HG02610 (cell line): Measurements from ENCODE around the gene PPP1R12B.

Experiments used
- ATAC-seq: cut with Tn5 transposase; IDR thresholded peaks from one replicate; pipeline ENCODE4 v1.9.1; 2021; ENCODE audit warnings: mild to moderate bottlenecking, moderate library complexity; ENCODE audit not compliant: unreplicated experiment

Gene PPP1R12B, protein sequence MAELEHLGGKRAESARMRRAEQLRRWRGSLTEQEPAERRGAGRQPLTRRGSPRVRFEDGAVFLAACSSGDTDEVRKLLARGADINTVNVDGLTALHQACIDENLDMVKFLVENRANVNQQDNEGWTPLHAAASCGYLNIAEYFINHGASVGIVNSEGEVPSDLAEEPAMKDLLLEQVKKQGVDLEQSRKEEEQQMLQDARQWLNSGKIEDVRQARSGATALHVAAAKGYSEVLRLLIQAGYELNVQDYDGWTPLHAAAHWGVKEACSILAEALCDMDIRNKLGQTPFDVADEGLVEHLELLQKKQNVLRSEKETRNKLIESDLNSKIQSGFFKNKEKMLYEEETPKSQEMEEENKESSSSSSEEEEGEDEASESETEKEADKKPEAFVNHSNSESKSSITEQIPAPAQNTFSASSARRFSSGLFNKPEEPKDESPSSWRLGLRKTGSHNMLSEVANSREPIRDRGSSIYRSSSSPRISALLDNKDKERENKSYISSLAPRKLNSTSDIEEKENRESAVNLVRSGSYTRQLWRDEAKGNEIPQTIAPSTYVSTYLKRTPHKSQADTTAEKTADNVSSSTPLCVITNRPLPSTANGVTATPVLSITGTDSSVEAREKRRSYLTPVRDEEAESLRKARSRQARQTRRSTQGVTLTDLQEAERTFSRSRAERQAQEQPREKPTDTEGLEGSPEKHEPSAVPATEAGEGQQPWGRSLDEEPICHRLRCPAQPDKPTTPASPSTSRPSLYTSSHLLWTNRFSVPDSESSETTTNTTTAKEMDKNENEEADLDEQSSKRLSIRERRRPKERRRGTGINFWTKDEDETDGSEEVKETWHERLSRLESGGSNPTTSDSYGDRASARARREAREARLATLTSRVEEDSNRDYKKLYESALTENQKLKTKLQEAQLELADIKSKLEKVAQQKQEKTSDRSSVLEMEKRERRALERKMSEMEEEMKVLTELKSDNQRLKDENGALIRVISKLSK

DNA sequence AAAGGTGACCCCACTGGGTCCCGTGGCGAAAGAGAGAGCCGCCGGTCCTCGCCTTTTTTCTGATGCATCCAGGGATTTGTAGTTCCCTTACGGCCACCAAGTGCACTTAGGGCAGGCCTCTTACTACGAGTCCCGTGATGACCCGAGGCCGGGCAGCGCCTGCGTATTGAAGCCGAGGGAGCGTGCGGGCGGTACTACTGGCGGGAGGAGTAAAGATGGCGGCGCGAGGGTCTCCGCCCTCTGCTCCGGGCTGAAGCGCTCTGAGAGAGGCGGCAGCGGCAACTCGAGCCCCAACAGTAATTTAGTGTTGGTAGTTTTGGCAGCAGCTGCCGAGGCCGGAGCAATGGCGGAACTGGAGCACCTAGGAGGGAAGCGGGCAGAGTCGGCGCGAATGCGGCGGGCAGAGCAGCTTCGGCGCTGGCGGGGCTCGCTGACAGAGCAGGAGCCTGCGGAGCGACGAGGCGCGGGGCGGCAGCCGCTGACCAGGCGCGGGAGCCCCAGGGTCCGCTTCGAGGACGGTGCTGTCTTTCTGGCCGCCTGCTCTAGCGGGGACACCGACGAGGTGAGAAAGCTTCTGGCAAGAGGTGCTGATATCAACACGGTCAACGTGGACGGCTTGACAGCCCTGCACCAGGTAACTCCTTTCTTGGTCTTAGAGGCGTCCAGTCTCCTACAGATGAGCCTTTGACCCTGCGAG is at the start of gene PPP1R12B:
Gene PPP1R12B (plus strand): TSS at position 191 of the 697 bp plus-strand sequence. CDS start 153 bp downstream, at position 344.
- peak; percentile 96 for ATAC-seq

DNA sequence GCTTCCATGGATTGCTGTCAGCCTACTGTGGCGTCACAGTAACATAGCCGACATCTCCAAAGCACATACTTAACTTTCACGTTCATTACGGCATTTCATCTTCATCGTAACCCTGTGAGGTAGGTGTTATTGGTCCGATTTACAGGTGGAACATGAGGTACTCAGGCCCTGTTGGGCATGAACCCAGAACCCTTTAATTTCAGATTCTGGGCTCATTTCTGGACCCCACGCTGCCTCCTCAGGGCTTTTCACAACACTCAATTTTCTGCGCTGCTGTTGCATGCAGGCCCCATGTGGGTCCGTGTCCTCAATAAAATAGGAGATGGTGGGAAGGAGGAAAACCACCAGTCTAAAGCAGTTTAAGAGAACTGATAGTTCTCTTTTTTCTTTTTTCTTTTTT is 46.3 kb upstream of the PPP1R12B start:
- ATAC-seq = no peak

DNA sequence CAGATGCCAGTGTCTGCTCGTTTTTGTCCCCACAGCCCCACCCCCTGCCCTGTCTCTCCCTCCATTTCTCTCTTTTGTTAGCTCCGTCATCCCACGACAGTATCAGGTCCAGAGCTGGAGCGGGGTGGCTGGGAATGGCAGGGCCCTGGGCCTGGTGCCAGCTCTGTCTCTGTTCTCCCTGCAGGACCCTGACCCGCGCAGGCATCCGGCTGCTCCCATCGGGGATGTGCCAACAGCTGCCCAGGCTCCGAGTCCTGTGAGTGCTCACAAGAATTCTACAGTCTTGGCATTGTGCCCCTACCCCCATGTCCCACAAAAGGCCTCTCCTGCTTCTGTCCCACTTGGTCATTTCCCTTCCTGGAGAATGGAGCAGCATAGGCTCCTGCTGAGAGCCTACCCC is 44.1 kb upstream of the PPP1R12B start:
- no peak for ATAC-seq

DNA sequence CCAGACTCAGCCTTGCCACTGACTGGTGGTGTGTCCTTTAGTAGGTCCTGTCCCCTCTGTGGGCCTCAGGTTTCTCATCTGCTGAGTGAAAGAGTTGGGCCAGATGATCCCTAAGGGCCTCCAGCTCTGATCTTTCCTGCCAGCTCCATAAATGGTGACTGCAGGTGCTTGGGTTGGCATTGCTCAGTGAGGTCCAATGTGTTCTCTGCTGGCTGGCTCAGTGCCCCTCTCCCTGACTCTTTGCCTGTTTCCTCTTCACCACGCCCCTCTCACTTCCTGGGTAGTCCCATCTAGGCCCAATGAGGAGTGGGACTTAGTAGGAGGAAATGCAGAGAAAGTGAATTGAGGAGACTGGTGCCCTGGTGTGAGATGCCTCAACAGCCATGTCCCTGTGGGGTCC is 43.3 kb upstream of the PPP1R12B start:
- no peak for ATAC-seq

DNA sequence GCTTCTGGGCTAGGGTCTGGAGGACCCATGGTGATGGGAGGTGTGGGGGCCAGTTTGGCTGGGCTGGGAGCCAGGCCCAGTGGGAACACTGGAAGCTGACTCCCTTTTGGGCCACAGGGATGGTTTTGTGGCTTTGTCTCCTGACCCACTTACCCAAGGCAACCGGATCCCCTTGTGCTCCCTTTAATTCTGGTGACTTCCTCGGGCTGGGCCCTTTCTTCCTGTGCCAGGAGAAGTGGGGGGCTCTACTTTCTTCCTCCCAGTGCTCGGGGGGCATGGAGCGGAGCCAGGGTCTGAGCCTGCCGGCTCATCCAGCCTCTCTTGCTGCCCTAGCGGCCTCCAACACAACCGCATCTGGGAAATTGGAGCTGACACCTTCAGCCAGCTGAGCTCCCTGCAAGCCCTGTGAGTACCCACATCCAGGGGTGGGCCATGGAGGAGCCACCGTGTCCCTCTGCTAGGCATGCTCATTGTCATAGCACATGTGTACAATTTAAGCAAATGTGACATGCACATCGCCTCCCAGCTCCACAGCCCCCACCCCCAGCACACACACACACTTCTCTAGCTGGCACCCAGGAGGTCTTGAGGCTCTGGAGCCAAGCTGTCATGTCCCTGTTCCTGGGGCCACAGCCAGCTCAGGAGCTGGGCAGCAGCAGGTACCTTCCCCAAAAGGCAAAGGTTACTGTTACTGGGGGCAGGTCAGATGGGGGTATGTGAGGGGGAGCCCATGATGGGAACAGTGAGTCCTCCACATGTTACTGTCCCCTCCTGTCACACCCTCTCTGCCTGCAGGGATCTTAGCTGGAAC is 41.8 kb upstream of the PPP1R12B start:
- no peak for ATAC-seq

DNA sequence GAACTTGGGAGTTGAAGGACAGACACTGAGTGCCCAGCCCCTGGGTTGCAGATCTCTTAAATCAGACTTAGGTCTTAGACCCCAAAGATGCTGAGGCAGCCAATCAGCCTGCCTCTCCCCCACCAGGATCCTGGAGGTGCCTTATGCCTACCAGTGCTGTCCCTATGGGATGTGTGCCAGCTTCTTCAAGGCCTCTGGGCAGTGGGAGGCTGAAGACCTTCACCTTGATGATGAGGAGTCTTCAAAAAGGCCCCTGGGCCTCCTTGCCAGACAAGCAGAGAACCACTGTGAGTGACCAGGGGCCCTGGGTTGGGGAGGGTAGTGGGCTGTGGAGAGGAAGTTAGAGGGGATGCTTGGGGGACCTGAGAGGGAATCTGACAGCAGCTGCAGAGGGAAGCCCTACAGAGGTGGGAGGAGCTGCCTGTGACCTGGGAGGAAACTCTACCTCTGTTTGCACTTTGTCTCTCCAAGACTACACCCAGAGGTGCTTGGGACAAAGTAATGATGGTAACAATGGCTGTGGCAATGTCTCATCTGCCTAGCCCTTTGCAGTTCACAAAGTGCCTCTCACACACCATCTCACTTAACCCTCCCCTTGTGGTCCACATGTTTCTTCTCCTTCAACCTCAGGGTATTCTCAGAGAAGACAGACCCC is 38.3 kb upstream of the PPP1R12B start:
- ATAC-seq = no peak

DNA sequence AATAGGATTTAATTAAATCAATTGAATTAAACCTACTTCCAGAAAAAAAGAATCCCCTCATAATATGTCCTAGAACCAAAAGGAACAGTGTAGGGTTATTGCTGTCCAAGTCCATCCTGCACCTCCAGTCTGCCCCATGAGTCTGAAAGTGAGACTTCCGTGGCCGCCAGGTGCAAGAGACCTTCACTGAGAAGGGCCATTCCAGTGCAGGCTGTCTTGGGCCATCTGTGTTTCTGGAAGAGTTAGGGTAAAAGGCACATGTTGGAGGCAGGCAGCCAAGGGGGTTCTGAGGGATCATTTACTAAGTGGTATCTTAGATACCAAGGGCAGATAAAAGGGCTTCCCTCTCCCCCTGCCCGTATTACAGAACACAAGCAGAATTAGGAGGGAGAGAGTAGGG is 37.8 kb upstream of the PPP1R12B start:
- ATAC-seq = no peak

DNA sequence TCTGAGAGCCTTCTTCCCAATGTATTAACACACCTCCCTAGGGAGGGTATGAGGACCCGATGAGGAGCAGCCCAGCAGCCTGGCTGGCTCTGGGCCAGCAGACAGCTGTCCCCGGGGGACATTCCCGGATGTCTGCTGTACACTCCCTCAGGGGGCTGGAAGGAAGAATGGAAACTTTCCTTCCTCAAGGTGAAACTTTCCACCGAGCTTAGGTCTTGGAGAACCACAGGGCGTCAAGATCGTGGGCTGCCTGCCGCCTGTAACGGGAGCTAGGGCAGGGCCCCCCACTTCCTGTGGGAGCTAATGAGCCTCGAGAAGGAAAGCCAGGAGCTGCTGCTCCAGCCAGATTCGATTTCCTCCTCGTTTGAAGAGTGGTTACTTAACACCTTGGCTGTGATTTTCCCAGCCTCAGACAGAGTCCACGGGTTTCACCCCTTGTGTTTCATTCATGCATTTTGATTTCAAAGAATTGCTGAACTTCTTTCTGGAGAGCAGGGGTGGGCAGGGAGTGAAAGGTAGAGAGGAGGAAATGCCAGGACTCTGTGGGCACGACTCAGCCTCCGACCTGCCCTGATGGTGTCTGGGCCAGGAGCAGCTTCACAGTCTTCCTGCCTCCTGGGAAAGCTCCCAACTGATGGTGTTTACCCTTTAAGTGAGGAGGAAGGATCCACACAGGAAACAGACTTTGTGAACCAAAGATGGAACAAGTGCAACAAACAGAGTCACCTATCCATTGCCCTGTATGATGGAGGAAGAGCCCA is 36.4 kb upstream of the PPP1R12B start:
- no peak for ATAC-seq

DNA sequence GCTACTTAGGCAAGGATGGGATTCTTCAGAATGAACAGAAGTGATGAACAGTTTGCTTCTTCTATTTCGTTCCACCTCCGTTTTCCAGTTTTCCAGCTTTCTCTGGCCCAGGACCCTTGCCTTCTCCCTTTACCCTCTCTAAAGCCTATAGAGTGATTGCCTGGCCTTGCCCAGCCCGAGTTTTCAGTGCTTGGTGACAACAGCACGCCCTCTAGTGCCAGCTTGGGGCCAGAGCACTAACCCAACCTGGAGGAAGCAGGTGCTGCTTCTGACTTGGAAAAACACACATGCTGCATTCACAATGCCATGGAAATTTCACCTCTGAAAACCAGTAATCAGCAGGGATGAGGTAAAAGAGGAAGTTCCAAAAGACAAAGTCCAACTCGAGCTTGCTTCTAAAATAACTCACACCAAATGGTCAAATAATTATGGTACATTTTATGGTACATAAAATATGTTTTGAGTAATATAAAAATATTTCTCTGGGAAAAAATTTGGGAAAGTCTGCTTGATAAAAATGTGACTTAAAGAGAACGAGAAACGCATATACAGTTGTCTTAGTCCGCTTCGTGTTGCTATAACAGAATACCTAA is 32.8 kb upstream of the PPP1R12B start:
- ATAC-seq = peak; percentile 59

DNA sequence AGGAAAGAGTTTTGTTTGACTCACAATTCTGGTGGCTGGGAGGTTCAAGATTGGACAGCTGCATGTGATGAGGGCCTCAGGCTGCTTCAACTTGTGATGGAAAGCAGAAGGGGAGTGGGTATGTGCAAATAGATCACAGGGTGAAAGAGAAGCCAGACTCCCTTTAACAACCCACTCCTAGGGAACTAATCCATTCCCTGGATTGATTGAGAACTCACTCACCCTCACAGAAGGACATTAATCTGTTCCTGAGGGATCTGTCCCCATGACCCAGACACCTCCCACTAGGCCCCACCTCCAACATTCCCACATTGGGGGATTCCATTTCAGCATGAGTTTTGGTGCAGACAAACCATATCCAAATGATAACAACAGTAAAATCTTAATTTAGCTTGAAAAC is 32.3 kb upstream of the PPP1R12B start:
- ATAC-seq = no peak

DNA sequence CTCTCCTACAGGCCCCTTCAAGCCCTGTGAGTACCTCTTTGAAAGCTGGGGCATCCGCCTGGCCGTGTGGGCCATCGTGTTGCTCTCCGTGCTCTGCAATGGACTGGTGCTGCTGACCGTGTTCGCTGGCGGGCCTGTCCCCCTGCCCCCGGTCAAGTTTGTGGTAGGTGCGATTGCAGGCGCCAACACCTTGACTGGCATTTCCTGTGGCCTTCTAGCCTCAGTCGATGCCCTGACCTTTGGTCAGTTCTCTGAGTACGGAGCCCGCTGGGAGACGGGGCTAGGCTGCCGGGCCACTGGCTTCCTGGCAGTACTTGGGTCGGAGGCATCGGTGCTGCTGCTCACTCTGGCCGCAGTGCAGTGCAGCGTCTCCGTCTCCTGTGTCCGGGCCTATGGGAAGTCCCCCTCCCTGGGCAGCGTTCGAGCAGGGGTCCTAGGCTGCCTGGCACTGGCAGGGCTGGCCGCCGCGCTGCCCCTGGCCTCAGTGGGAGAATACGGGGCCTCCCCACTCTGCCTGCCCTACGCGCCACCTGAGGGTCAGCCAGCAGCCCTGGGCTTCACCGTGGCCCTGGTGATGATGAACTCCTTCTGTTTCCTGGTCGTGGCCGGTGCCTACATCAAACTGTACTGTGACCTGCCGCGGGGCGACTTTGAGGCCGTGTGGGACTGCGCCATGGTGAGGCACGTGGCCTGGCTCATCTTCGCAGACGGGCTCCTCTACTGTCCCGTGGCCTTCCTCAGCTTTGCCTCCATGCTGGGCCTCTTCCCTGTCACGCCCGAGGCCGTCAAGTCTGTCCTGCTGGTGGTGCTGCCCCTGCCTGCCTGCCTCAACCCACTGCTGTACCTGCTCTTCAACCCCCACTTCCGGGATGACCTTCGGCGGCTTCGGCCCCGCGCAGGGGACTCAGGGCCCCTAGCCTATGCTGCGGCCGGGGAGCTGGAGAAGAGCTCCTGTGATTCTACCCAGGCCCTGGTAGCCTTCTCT is 30.3 kb upstream of the PPP1R12B start:
- no peak for ATAC-seq

DNA sequence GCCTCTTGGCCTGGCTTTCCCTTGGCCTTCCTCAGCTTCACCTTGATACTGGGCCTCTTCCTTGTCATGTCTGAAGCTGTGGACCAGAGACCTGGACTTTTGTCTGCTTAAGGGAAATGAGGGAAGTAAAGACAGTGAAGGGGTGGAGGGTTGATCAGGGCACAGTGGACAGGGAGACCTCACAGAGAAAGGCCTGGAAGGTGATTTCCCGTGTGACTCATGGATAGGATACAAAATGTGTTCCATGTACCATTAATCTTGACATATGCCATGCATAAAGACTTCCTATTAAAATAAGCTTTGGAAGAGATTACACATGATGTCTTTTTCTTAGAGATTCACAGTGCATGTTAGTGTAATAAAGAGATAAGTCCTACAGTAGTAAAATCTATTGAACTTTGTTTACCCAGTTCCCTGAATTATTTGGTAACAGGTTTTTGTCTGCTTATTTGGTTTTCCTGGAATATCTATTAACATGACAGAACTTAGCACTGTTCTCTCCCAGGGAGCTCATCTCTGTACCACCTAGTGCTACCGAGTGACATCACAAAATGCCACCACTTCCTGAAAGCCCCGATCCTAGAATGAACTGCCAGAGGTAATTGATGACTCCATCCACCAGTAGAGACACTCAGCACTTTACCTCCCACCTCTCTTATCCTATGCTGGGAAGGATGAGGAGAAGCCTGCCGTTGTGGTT is 29.0 kb upstream of the PPP1R12B start:
- ATAC-seq = no peak

DNA sequence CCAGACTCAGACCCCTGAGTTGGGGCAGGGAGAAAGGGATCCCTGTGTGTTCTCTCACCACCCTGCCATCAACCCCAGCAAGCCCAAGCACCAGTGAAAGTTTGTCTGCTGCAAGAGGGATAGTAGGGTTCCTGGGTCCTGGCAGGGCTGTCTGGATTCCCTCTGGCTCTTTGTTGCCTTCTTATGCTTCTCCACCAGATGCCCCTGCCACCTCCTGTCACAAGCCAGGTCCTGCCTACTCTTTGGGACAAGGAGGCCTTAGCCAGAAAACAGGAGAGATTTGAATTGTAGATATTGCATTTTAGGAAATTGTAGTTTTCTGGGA is 28.5 kb upstream of the PPP1R12B start:
- ATAC-seq = no peak

DNA sequence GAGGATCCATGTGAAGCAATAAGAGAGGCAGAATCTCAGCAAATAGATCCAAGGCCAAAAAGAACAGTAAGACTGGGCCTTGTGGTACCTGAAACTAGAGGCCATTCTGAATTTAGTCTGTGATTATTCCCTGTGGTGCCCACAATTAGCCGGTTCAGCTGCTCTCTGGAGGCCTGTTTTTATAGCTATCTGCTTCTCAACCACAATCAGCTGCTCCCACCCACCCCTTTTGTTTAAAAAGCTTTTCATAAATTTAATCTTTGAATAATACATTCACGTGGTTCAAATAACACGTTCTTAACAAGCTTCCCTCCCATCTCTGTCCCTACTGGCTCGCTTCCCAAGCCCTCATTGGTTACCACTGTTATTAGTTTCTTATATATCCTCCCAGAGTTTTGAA is 24.8 kb upstream of the PPP1R12B start:
- no peak for ATAC-seq

DNA sequence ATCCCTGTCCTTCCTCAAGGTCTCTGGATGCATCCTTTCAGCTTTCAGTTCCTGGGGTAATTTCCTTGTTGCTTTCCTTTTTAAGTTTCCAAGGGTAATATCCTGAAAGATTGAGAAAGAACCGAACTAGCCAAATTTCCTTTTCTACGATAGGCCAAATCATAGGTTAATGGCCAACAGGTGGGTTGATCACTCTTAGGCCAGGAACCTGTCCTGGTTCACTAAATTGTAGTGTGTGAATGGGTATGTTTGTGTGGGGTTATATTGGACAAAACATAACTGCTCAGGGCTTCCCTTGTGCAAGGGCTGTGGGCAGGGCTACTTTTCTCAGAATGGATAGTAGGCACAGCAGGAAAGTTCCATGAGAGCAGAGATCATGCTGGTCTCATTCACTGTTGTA is 23.9 kb upstream of the PPP1R12B start:
- ATAC-seq = no peak

DNA sequence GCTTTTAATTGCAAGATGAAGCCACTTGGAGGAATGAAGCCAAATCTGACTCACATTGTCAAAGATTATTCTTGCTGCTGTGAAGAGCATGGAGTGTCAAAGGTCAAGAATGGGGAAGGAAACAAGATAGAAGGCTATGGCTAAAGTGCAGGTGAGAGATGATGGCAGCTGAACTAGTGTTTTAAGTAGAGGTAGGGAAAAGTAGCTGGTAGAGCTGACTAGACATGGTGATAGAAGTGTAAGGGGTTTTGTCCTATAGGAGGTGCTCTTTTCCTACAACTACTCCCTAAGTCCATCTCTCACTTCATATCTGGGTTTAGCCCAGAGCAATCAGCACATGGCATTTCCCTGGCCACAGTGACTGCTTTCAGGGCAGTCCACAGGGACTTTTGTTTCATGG is 18.6 kb upstream of the PPP1R12B start:
- no peak for ATAC-seq

DNA sequence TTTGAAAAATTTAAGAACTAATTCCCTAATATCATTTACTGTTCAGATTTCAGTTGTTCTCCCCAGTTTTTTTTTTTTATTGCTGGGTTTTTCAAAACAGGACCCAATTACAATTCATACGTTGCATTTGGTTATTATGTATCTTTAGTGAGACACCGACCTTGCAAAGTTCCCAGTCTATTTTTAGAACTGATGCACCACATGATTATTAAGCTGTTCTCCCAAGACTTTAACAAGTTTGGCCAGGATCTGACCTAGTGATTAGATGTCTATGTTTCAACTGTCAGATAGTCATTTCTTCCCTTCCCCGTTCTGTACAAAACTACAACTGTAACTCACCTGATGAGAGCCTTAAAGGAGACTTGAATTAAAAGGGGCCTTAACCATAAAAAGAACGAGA is 14.6 kb upstream of the PPP1R12B start:
- no peak for ATAC-seq
